ENCODE results near the gene PRR7.
A peak's percentile ranks its signal among the peaks of the same experiment; 100 is the strongest.

PRR7 gene

GRCh38 chr5:177431317-177432142 is 15.1 kb upstream of the PRR7 start:
- H3K79me2 ChIP-seq (ENCODE audit: insufficient read depth, low read depth) = no peaks in the 10 kb centered on the region
- peak overlapping the region; percentile 63; the same call in 1 of the 2 replicates for H3K4me2 ChIP-seq
- no peak overlapping the region for H3K4me3 ChIP-seq (IDR thresholded peaks at IDR 0.05; ENCODE audit: insufficient read depth, low read depth, low read length)
- no peaks in the 10 kb centered on the region for H3K36me3 ChIP-seq (ENCODE audit: insufficient read depth)
- H2AFZ ChIP-seq (ENCODE audit: low read depth) = no peak overlapping the region
- H4K20me1 ChIP-seq (ENCODE audit: insufficient read depth) = no peaks in the 10 kb centered on the region
- no peaks in the 10 kb centered on the region for H3K27me3 ChIP-seq (ENCODE audit: insufficient read depth, low read depth)
- peak overlapping the region; percentile 64 for H3K27ac ChIP-seq
- H3K4me1 ChIP-seq (ENCODE audit: low read depth, poor library complexity, severe bottlenecking) = peaks cover 57% of the 10 kb centered on the region
- H3K9ac ChIP-seq = peak overlapping the region; percentile 43; the same call in 1 of the 2 replicates
- no peak for TF ChIP-seq CTCF (conservative IDR thresholded peaks at IDR 0.05; ENCODE audit: low read depth, low read length)

- Histone ChIP-seq H3K4me2 (peak overlapping the region; percentile 63), H2AFZ (ENCODE audit: low read depth) (no peak overlapping the region), H3K36me3 (ENCODE audit: insufficient read depth) (no peaks in the 10 kb centered on the region), H3K79me2 (ENCODE audit: insufficient read depth, low read depth) (no peaks in the 10 kb centered on the region), H4K20me1 (ENCODE audit: insufficient read depth) (no peaks in the 10 kb centered on the region), H3K4me3 (IDR thresholded peaks at IDR 0.05; ENCODE audit: insufficient read depth, low read depth, low read length) (no peak overlapping the region), H3K9ac (peak overlapping the region; percentile 43; the same call in 1 of the 2 replicates), H3K4me1 (ENCODE audit: low read depth, poor library complexity, severe bottlenecking) (peaks cover 56% of the 10 kb centered on the region), H3K27ac (peak overlapping the region; percentile 64), H3K27me3 (ENCODE audit: insufficient read depth, low read depth) (no peaks in the 10 kb centered on the region)
- no peak for TF ChIP-seq CTCF (conservative IDR thresholded peaks at IDR 0.05; ENCODE audit: low read depth, low read length)
Measured at GRCh38 chr5:177432143-177432838, 14.3 kb upstream of the PRR7 start.

- Histone ChIP-seq H3K4me2 (peak overlapping the region; percentile 63; the same call in 1 of the 2 replicates), H3K4me3 (IDR thresholded peaks at IDR 0.05; ENCODE audit: insufficient read depth, low read depth, low read length) (no peak overlapping the region), H3K36me3 (ENCODE audit: insufficient read depth) (no peaks in the 10 kb centered on the region), H3K79me2 (ENCODE audit: insufficient read depth, low read depth) (no peaks in the 10 kb centered on the region), H3K27ac (no peak overlapping the region), H3K4me1 (ENCODE audit: low read depth, poor library complexity, severe bottlenecking) (peaks cover 49% of the 10 kb centered on the region), H2AFZ (ENCODE audit: low read depth) (no peak overlapping the region), H4K20me1 (ENCODE audit: insufficient read depth) (no peaks in the 10 kb centered on the region), H3K9ac (no peak overlapping the region), H3K27me3 (ENCODE audit: insufficient read depth, low read depth) (no peaks in the 10 kb centered on the region)
- no peak for TF ChIP-seq CTCF (conservative IDR thresholded peaks at IDR 0.05; ENCODE audit: low read depth, low read length)
Measured at GRCh38 chr5:177432839-177433657, 13.6 kb upstream of the PRR7 start.

- H3K4me3 ChIP-seq (IDR thresholded peaks at IDR 0.05; ENCODE audit: insufficient read depth, low read depth, low read length) = no peak overlapping the region
- H3K27me3 ChIP-seq (ENCODE audit: insufficient read depth, low read depth) = no peaks in the 10 kb centered on the region
- H3K9ac ChIP-seq = no peak overlapping the region
- H3K36me3 ChIP-seq (ENCODE audit: insufficient read depth) = no peaks in the 10 kb centered on the region
- peaks cover 42% of the 10 kb centered on the region for H3K4me1 ChIP-seq (ENCODE audit: low read depth, poor library complexity, severe bottlenecking)
- H2AFZ ChIP-seq (ENCODE audit: low read depth) = no peak overlapping the region
- no peak overlapping the region for H3K4me2 ChIP-seq
- no peaks in the 10 kb centered on the region for H3K79me2 ChIP-seq (ENCODE audit: insufficient read depth, low read depth)
- H3K27ac ChIP-seq = no peak overlapping the region
- no peak for TF ChIP-seq CTCF (conservative IDR thresholded peaks at IDR 0.05; ENCODE audit: low read depth, low read length)
- no peaks in the 10 kb centered on the region for H4K20me1 ChIP-seq (ENCODE audit: insufficient read depth)
Measured at GRCh38 chr5:177433658-177434217, 12.9 kb upstream of the PRR7 start.

Measured in KMS-11 (cell line).